A549 (cell line): ENCODE data around the gene SYTL3. TPM values are rescaled to one million over a fixed set of nuclear protein-coding genes. Genes with fewer than 3 reads are reported as not detected.

Source experiments
- ATAC-seq, 2 experiments: fragments of 200-7000 bp in 1 of 2; fragments of >200 bp in 1 of 2; cut with Nextera tagmentation in 1 of 2; cut with Tn5 transposase in 1 of 2; 3 replicates each; pipeline versions ENCODE4 v1.8.0 to v1.9.1; 2018 to 2020; ENCODE audit warnings: mild to moderate bottlenecking in 1 of 2, moderate library complexity in 1 of 2
- CTCF ChIA-PET: fragments of 300-600 bp; sonication (Branson Sonifier 250); formaldehyde crosslinking; extraction: SDS; loops from one replicate; lab custom pipeline; 2021; ENCODE audit warnings: antibody characterized with exemption, inconsistent platforms; lab: Yijun Ruan, JAX
- POLR2A ChIA-PET: fragments of 350-600 bp; formaldehyde crosslinking; extraction: SDS; loops from one replicate; lab custom pipeline; 2021; ENCODE audit warnings: antibody characterized with exemption, inconsistent platforms; lab: Yijun Ruan, JAX
- DNase-seq, 2 experiments: peaks; one replicate each; pipeline versions ENCODE4 v3.0.0 to v3.0.0-alpha.2; 2011 to 2016; ENCODE audit warnings: low read depth in 1 of 2, low spot score in 1 of 2
- FAIRE-seq: peaks from 2 replicates; lab custom pipeline; 2011; peaks lifted over from hg19 to GRCh38; lab: Jason Lieb, UNC
- H3K27ac ChIP-seq, 2 experiments: fragments of >200 bp; sonication (Bioruptor Twin); formaldehyde crosslinking; 3 replicates each; pipeline ENCODE4 v1.5.1; 2016 to 2017
- H3K4me1 ChIP-seq: fragments of >200 bp; sonication (Bioruptor Twin); formaldehyde crosslinking; 3 replicates; pipeline ENCODE4 v1.6.1; 2016
- H3K4me2 ChIP-seq: fragments of >200 bp; sonication (Bioruptor Twin); formaldehyde crosslinking; 3 replicates; pipeline ENCODE4 v1.6.1; 2016
- H3K4me3 ChIP-seq: fragments of >200 bp; sonication (Bioruptor Twin); formaldehyde crosslinking; 3 replicates; pipeline ENCODE4 v1.5.1; 2016
- H3K9me3 ChIP-seq: fragments of >200 bp; sonication (Bioruptor Twin); formaldehyde crosslinking; 3 replicates; pipeline ENCODE4 v1.6.1; 2016
- BHLHE40 ChIP-seq: IDR thresholded peaks from 2 replicates; pipeline ENCODE4 v1.6.1; 2012; ENCODE audit warnings: low read depth, low read length, inconsistent platforms
- CBX2 ChIP-seq: fragments of 200-600 bp; sonication (generic); IDR thresholded peaks from 2 replicates; pipeline ENCODE4 v1.6.1; 2016; ENCODE audit warnings: low read depth, mild to moderate bottlenecking, borderline replicate concordance
- CHD4 ChIP-seq: fragments of 200-600 bp; sonication (generic); IDR thresholded peaks from 2 replicates; pipeline ENCODE4 v1.6.1; 2016; ENCODE audit warnings: antibody characterized with exemption, mild to moderate bottlenecking, borderline replicate concordance
- EHF ChIP-seq: fragments of 250-450 bp; sonication (Bioruptor Pico); IDR thresholded peaks from 2 replicates; pipeline ENCODE4 v1.5.0; 2020; ENCODE audit warnings: mild to moderate bottlenecking
- EHMT2 ChIP-seq: fragments of 200-600 bp; sonication (generic); IDR thresholded peaks from 2 replicates; pipeline ENCODE4 v1.6.1; 2016; ENCODE audit warnings: antibody characterized with exemption, low read depth, mild to moderate bottlenecking, moderate library complexity
- ESRRA ChIP-seq: fragments of 150-350 bp; IDR thresholded peaks from 2 replicates; pipeline ENCODE4 v1.6.1; 2014; ENCODE audit warnings: mild to moderate bottlenecking, low read length, borderline replicate concordance
- GATA3 ChIP-seq: IDR thresholded peaks from 2 replicates; pipeline ENCODE4 v1.6.1; 2012; ENCODE audit warnings: borderline replicate concordance
- HDAC2 ChIP-seq: fragments of 200-600 bp; sonication (generic); IDR thresholded peaks from 2 replicates; pipeline ENCODE4 v1.6.1; 2016
- HEYL ChIP-seq: fragments of 250-450 bp; sonication (Bioruptor Pico); IDR thresholded peaks from 2 replicates; pipeline ENCODE4 v1.8.0; 2021; ENCODE audit warnings: mild to moderate bottlenecking, moderate library complexity
- JUN ChIP-seq, 2 experiments: fragments of >200 bp; sonication (Bioruptor Twin); formaldehyde crosslinking; IDR thresholded peaks; 2 replicates in 1 of 2; 3 replicates in 1 of 2; pipeline ENCODE4 v1.6.1; 2016 to 2017
- JUNB ChIP-seq: fragments of >200 bp; sonication (Bioruptor Twin); formaldehyde crosslinking; IDR thresholded peaks from 2 replicates; pipeline ENCODE4 v1.6.1; 2016
- KDM1A ChIP-seq: fragments of 200-600 bp; sonication (generic); IDR thresholded peaks from 2 replicates; pipeline ENCODE4 v1.6.1; 2016; ENCODE audit warnings: low read depth, mild to moderate bottlenecking
- MAZ ChIP-seq: fragments of 150-350 bp; IDR thresholded peaks from 2 replicates; pipeline ENCODE4 v1.6.1; 2014; ENCODE audit warnings: antibody characterized with exemption, low read depth, low read length, borderline replicate concordance
- NPAS2 ChIP-seq: fragments of 250-450 bp; sonication (Bioruptor Pico); IDR thresholded peaks from 2 replicates; pipeline ENCODE4 v1.8.0; 2022; ENCODE audit warnings: mild to moderate bottlenecking, moderate library complexity, borderline replicate concordance
- PHF8 ChIP-seq: fragments of 200-600 bp; sonication (generic); IDR thresholded peaks from 2 replicates; pipeline ENCODE4 v1.6.1; 2016; ENCODE audit warnings: low read depth, mild to moderate bottlenecking, antibody characterized with exemption, moderate library complexity, borderline replicate concordance
- RCOR1 ChIP-seq: fragments of 150-350 bp; IDR thresholded peaks from 2 replicates; pipeline ENCODE4 v1.6.1; 2014; ENCODE audit warnings: antibody characterized with exemption, low read length, low read depth
- SMC3 ChIP-seq: fragments of >200 bp; sonication (Bioruptor Twin); formaldehyde crosslinking; IDR thresholded peaks from 3 replicates; pipeline ENCODE4 v1.6.1; 2018; ENCODE audit warnings: inconsistent platforms
- TFCP2L1 ChIP-seq: fragments of 250-450 bp; sonication (Bioruptor Pico); IDR thresholded peaks from 2 replicates; pipeline ENCODE4 v1.5.0; 2021; ENCODE audit warnings: mild to moderate bottlenecking
- TP53 ChIP-seq: fragments of 250-450 bp; sonication (Bioruptor Pico); IDR thresholded peaks from 2 replicates; pipeline ENCODE4 v1.5.0; 2021; ENCODE audit warnings: mild to moderate bottlenecking, moderate library complexity
- ZC3H11A ChIP-seq: fragments of 450-650 bp; IDR thresholded peaks from 2 replicates; pipeline ENCODE4 v1.6.1; 2014; ENCODE audit warnings: antibody characterized with exemption, mild to moderate bottlenecking
- ZSCAN20 ChIP-seq: fragments of 250-450 bp; sonication (Bioruptor Pico); IDR thresholded peaks from 2 replicates; pipeline ENCODE4 v1.8.0; 2022; ENCODE audit warnings: mild to moderate bottlenecking, moderate library complexity
- WGBS: methylation state at CpG from one replicate; pipeline ENCODE4 v1.1.6; 2017; ENCODE audit errors: missing lambda C conversion rate; 5-methylcytosine and 5-hydroxymethylcytosine counted together
- polyA plus RNA-seq, 4 experiments: library from polyadenylated mRNA; depleted of rRNA in 3 of 4; stranded (reverse); fragments of >200 nt; fragmentation: RNase III in 1 of 4; extraction: RNeasy Plus Mini Kit Qiagen cat#74134 plus additional on column Dnase treatment in 1 of 4; gene quantifications; 2 replicates in 3 of 4; 3 replicates in 1 of 4; pipeline ENCODE4 v1.2.3, GENCODE V29; 2011 to 2017
- TF ChIP-seq, protein P1 (sequence below): IDR thresholded peaks from 2 replicates; pipeline ENCODE4 v1.6.1; 2012
- TF ChIP-seq, protein P2 (sequence below): fragments of 250-450 bp; sonication (Bioruptor Pico); IDR thresholded peaks from 2 replicates; pipeline ENCODE4 v1.5.0; 2021; ENCODE audit warnings: mild to moderate bottlenecking, moderate library complexity, borderline replicate concordance
- TF ChIP-seq, protein P3 (sequence below): IDR thresholded peaks from 2 replicates; pipeline ENCODE4 v1.6.1; 2012; ENCODE audit warnings: low read depth, borderline replicate concordance
- TF ChIP-seq, protein P4 (sequence below): fragments of 450-650 bp; IDR thresholded peaks from 2 replicates; pipeline ENCODE4 v1.6.1; 2014; ENCODE audit warnings: antibody characterized with exemption
- TF ChIP-seq, protein P5 (sequence below): fragments of >200 bp; sonication (Bioruptor Twin); formaldehyde crosslinking; IDR thresholded peaks from 2 replicates; pipeline ENCODE4 v1.6.1; 2016

SYTL3 gene
- polyA plus RNA-seq, 2 of the 4 experiments (the other 2 are of a cell fraction), result 0.63 to 0.89 TPM

DNA sequence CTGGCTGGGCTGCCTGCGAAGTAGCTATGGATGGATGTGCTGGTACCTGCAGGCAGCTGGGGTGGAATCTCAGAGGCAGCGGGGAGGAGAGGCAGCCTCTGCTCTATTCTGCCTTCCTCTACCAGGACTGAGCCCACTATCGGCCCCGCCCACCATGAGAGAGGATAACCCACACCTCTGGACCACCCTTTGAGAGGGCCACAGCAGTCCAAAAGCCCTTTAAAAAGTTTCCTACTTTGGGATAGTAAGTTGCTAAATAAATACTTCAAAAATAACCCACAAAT, 133.3 kb downstream of the SYTL3 start:
- H3K27ac ChIP-seq, result no peak overlapping the region
- DNase-seq (no peak), ATAC-seq (no peak; a peak in 1 of 6 replicates)
- no peak overlapping the region for H3K4me3 ChIP-seq
- no peaks in the 10 kb centered on the region for H3K9me3 ChIP-seq
- POLR2A ChIA-PET, result no interaction called here
- peaks cover 17% of the 10 kb centered on the region; the same call in 2 of the 3 replicates for H3K4me1 ChIP-seq
- H3K4me2 ChIP-seq, result no peak overlapping the region
- TF ChIP-seq, protein P1, sequence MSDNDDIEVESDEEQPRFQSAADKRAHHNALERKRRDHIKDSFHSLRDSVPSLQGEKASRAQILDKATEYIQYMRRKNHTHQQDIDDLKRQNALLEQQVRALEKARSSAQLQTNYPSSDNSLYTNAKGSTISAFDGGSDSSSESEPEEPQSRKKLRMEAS, result no peak
- TF ChIP-seq CHD4 (no peak), EHMT2 (no peak), ZSCAN20 (CRISPR knock-in tag) (no peak), PHF8 (no peak), JUN (IDR thresholded peaks at IDR 0.05) (no peak), BHLHE40 (no peak), RCOR1 (no peak), GATA3 (no peak), KDM1A (no peak), HDAC2 (no peak), ZC3H11A (no peak), TP53 (CRISPR knock-in tag) (no peak), HEYL (no peak), ESRRA (no peak)
- TF ChIP-seq, protein P2, sequence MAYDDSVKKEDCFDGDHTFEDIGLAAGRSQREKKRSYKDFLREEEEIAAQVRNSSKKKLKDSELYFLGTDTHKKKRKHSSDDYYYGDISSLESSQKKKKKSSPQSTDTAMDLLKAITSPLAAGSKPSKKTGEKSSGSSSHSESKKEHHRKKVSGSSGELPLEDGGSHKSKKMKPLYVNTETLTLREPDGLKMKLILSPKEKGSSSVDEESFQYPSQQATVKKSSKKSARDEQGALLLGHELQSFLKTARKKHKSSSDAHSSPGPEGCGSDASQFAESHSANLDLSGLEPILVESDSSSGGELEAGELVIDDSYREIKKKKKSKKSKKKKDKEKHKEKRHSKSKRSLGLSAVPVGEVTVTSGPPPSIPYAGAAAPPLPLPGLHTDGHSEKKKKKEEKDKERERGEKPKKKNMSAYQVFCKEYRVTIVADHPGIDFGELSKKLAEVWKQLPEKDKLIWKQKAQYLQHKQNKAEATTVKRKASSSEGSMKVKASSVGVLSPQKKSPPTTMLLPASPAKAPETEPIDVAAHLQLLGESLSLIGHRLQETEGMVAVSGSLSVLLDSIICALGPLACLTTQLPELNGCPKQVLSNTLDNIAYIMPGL, result no peak
- TF ChIP-seq, protein P3, sequence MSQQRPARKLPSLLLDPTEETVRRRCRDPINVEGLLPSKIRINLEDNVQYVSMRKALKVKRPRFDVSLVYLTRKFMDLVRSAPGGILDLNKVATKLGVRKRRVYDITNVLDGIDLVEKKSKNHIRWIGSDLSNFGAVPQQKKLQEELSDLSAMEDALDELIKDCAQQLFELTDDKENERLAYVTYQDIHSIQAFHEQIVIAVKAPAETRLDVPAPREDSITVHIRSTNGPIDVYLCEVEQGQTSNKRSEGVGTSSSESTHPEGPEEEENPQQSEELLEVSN, result no peak
- TF ChIP-seq, protein P4, sequence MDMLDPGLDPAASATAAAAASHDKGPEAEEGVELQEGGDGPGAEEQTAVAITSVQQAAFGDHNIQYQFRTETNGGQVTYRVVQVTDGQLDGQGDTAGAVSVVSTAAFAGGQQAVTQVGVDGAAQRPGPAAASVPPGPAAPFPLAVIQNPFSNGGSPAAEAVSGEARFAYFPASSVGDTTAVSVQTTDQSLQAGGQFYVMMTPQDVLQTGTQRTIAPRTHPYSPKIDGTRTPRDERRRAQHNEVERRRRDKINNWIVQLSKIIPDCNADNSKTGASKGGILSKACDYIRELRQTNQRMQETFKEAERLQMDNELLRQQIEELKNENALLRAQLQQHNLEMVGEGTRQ, result no peak
- TF ChIP-seq, protein P5, sequence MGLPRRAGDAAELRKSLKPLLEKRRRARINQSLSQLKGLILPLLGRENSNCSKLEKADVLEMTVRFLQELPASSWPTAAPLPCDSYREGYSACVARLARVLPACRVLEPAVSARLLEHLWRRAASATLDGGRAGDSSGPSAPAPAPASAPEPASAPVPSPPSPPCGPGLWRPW, result no peak
- TF ChIP-seq, all 56 proteins: peak for 0
- no peak for FAIRE-seq
- WGBS, result 100% methylated on average over 2 of the region's 4 CpGs
- CTCF ChIA-PET, result interaction anchor here (1.0 to 1.2 kb wide), 2 partner anchors 29 to 176 kb away, joined by 3 read pairs; no protein-coding TSS in a partner anchor

DNA sequence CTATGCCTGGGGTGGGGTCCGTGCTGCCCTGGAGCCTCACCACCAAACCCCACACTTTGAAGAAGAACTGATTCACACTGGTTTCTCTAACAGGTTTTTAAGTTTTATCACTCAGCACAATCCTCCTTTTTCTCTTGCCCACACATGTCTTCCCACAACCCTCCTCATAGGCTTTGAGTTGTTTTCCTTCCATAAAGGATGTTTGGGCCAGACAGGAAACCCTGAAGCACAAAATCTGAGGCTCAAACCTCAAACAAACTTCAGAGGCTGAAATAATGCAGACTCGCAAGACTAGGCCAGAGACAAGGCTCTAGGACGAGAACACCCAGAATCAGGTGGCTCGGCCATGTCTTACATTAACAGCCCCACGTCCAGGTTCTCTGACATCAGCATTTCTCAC, 134.0 kb downstream of the SYTL3 start:
- peaks cover 17% of the 10 kb centered on the region; the same call in 2 of the 3 replicates for H3K4me1 ChIP-seq
- FAIRE-seq, result no peak
- peak overlapping the region in 1 of 2 experiments; percentile 5; a peak in 1 of 6 replicates for H3K27ac ChIP-seq
- no peak for DNase-seq
- no peak overlapping the region for H3K4me3 ChIP-seq
- POLR2A ChIA-PET, result no interaction called here
- H3K4me2 ChIP-seq, result no peak overlapping the region
- ATAC-seq, result no peak
- no peaks in the 10 kb centered on the region for H3K9me3 ChIP-seq
- CTCF ChIA-PET, result interaction anchor here (0.6 kb wide), 1 partner anchor 80 kb away, joined by 3 read pairs; no protein-coding TSS in a partner anchor
- TF ChIP-seq HDAC2 (no peak), RCOR1 (no peak), EHF (no peak), TFCP2L1 (CRISPR knock-in tag) (no peak), JUNB (no peak), PHF8 (no peak), ESRRA (no peak), NPAS2 (CRISPR knock-in tag) (no peak), CBX2 (no peak), MAZ (no peak), SMC3 (no peak)
- TF ChIP-seq, protein P3, result no peak
- WGBS, result 96% methylated on average over 5 of the region's 5 CpGs
